Measurements from ENCODE around the gene PCNX4. TPM values are rescaled to one million over a fixed set of nuclear protein-coding genes. Genes with fewer than 3 reads are reported as not detected.

PCNX4 gene
- total RNA-seq, 1 experiment from 2014 or later, result 60.0 TPM

GRCh38 chr14:60178164-60178563, 86.4 kb downstream of the PCNX4 start:
- no peaks in the 10 kb centered on the region for H3K4me1 ChIP-seq (ENCODE audit: control insufficient read depth, insufficient read depth, low read length)
- H3K4me3 ChIP-seq (ENCODE audit: low read depth in 2 of 2, low read length in 2 of 2), result no peak overlapping the region
- ChIA-PET CTCF (no interaction called here), POLR2A (no interaction called here)
- DNase-seq (ENCODE audit: low read depth, low spot score), result no peak
- peaks cover 4% of the 10 kb centered on the region; the same call in 1 of the 2 replicates for H3K9me3 ChIP-seq (ENCODE audit: control insufficient read depth, insufficient read depth, low read depth, low read length)
- no peak for ATAC-seq
- TF ChIP-seq SIN3A (IDR thresholded peaks at IDR 0.05; ENCODE audit: borderline replicate concordance, insufficient read depth, low read depth, low read length), result no peak
- no peak for TF ChIP-seq CTCF (IDR thresholded peaks at IDR 0.05)
- no peak for TF ChIP-seq REST (IDR thresholded peaks at IDR 0.05; ENCODE audit: insufficient read depth in 1 of 2, low read depth in 2 of 2, low read length in 1 of 2)
- no peak for TF ChIP-seq TCF7L2 (IDR thresholded peaks at IDR 0.05; ENCODE audit: low read depth, low read length)
- no peak for TF ChIP-seq POLR2AphosphoS5 (IDR thresholded peaks at IDR 0.05; ENCODE audit: low read depth, low read length)
- H3K36me3 ChIP-seq (ENCODE audit: control insufficient read depth, insufficient read depth, low read length), result no peaks in the 10 kb centered on the region
- H3K27ac ChIP-seq (ENCODE audit: low read length), result no peak overlapping the region
- BruUV-seq (replicated peaks), result no TSS peak
- intact Hi-C loops (cut with micrococcal nuclease; ENCODE audit: unreplicated experiment) (no loop called here), in situ Hi-C loops (cut with HindIII; ENCODE audit: low pct_unique_long_range_greater_than_20kb, low sequenced_read_pairs) (no loop called here)
- H3K27me3 ChIP-seq (ENCODE audit: control insufficient read depth, insufficient read depth, low read length), result no peaks in the 10 kb centered on the region

GRCh38 chr14:60178820-60179219, 87.1 kb downstream of the PCNX4 start:
- ATAC-seq (no peak), DNase-seq (ENCODE audit: low read depth, low spot score) (no peak)
- Histone ChIP-seq H3K4me1 (ENCODE audit: control insufficient read depth, insufficient read depth, low read length) (no peaks in the 10 kb centered on the region), H3K9me3 (ENCODE audit: control insufficient read depth, insufficient read depth, low read depth, low read length) (peaks cover 4% of the 10 kb centered on the region; the same call in 1 of the 2 replicates), H3K27ac (ENCODE audit: low read length) (no peak overlapping the region), H3K36me3 (ENCODE audit: control insufficient read depth, insufficient read depth, low read length) (no peaks in the 10 kb centered on the region), H3K27me3 (ENCODE audit: control insufficient read depth, insufficient read depth, low read length) (no peaks in the 10 kb centered on the region), H3K4me3 (ENCODE audit: low read depth in 2 of 2, low read length in 2 of 2) (no peak overlapping the region)
- BruUV-seq (replicated peaks), result no TSS peak
- intact Hi-C loops (cut with micrococcal nuclease; ENCODE audit: unreplicated experiment), result no loop called here
- ChIA-PET POLR2A (no interaction called here), CTCF (no interaction called here)
- in situ Hi-C loops (cut with HindIII; ENCODE audit: low pct_unique_long_range_greater_than_20kb, low sequenced_read_pairs), result no loop called here
- no peak for TF ChIP-seq REST (IDR thresholded peaks at IDR 0.05; ENCODE audit: insufficient read depth in 1 of 2, low read depth in 2 of 2, low read length in 1 of 2)
- no peak for TF ChIP-seq SIN3A (IDR thresholded peaks at IDR 0.05; ENCODE audit: borderline replicate concordance, insufficient read depth, low read depth, low read length)
- no peak for TF ChIP-seq POLR2AphosphoS5 (IDR thresholded peaks at IDR 0.05; ENCODE audit: low read depth, low read length)
- no peak for TF ChIP-seq TCF7L2 (IDR thresholded peaks at IDR 0.05; ENCODE audit: low read depth, low read length)
- no peak for TF ChIP-seq CTCF (IDR thresholded peaks at IDR 0.05)

Measured in Panc1 (cell line).